Stimulated activated CD8-positive, alpha-beta memory T cell treated with anti-CD3 and anti-CD28 coated beads, Interleukin-4, amount 100 ng/mL, for 24 hours (primary cell): Measurements from ENCODE around the gene PRCD.
"Not testable (repeated sequence)": the region's sequence is repeated elsewhere in the genome, so short reads cannot be mapped to it uniquely, and the experiment has no call there.

Experiments
- DNase-seq: peaks from one replicate; pipeline ENCODE4 v3.0.0-alpha.2; 2020; ENCODE audit warnings: low read depth

The PRCD gene

DNA sequence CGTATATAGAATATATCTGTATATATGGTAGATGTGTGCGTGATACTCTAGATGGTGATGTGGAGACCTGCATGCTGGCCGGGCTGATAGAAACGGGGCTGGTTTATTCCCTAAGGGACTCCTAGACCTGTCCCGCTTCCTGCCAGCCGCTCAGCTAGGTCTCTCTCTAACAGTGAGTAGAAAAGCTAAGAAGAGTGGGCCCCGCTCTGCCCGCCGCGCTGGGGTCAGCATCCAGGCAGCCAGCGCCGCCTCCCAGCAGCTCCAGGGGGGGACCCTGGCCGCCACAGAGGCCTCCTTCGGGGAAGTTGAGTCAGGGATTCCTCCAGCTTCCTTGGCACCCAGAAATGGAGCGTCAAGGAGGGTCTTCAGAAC, 11.7 kb upstream of the PRCD start:
- DNase-seq = no peak

- DNase-seq = no peak
Measured at GRCh38 chr17:76528528-76529223, 11.2 kb upstream of the PRCD start.

DNA sequence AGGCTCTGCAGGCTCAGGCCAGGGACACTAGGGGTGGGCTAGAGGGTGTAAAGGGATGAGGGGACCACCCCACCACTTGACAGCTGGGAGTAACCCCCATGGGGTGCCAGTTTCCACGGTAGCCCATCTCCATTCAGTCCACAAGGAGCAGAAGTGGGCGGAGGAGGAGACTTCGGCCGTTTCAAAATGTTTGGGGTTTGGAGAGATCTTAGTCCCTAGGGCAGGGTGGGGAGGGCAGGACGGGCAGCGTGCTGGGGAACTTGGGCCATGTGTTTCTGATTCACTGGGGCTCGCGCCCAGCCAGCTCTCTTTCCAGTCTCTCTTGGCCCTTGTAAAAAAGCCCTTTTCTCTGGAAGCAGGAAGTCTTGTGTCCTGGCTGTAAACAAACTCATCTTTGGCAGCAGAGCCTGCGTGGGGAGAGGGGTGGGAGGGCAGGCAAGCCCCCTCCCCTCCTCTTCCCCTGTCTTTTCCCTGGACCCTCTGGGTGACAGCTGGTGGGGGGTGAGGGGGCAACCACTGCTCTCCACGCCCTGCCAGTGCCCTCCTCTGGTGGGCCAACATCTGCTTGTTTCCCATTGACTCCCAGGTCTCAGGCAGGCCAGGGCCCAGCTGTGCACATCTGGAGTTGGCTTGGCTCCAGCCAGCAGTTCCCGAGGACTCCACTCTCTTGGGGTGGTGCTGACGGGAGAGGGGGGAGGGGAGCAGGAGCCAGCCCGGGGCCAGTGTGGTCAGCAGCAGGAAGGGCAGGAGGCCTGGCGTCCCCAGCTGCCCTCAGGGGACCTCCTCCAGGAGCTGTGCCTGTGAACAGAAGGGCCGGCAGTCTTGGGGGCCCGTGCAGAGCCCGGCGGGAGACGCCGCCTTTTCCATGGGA, 10.4 kb upstream of the PRCD start:
- DNase-seq = no peak

- DNase-seq = no peak
Measured at GRCh38 chr17:76530095-76530723, 9.6 kb upstream of the PRCD start.

DNA sequence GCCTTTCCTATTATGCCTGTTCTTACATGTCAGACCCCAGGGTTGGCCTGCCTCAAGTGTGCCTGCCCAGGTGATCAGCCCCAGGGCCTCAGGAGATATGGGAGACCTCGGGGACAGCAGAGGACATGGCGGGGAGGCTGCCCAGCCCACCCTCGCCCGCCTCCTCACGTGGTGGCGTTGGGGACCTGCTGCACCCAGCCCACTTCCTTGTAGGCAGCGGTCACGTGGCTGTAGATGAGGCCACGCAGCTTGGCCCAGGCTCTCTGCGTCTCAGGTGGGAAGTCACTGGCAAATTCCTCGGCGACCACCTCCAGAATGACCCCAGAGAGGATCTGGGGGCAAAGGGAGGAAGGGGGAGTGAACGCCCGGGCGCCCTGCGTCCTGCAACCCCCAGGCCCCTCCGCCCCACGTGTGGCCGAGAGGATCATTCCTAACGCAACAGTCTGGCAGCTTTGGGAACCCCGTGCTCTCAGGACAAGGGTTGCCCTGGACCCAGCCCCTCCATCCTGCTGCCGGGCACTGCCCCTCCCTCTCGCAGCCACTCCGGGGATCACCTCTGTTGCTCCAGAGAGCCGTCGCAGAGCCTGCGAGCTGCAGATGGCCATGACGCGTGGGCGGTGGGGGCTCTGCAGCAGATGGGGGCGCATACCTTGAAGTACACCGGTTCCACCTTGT, 8.9 kb upstream of the PRCD start:
- DNase-seq = no peak

- DNase-seq = no peak
Measured at GRCh38 chr17:76531486-76532038, 8.3 kb upstream of the PRCD start.

- no peak for DNase-seq
Measured at GRCh38 chr17:76532072-76532651, 7.7 kb upstream of the PRCD start.

DNA sequence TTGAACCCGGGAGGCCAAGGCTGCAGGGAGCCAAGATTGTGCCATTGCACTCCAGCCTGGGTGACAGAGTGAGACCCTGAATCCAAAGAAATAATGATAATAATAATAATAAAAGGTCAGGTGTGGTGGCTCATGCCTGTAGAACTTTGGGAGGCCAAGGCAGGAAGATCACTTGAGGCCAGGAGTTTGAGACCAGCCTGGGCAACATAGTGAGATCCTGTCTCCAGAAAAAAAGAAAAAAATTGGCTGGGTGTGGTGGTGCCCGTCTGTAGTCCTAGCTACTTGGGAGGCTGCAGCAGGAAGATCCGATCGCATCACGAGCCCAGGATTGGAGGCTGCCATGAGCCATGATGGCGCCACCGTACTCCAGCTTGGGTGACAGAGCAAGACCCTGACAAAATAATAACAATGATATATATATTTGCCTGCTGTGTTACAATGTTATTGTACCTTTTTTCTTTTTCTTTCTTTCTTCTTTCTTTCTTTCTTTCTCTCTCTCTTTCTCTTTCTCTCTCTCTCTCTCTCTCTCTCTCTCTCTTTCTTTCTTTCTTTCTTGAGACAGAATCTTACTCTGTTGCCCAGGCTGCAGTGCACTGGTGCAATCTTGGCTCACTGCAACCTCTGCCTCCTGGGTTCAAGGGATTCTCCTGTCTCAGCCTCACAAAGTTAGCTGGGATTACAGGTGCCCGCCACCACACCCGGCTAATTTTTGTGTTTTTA, 6.0 kb upstream of the PRCD start:
- DNase-seq = not testable (repeated sequence)

DNA sequence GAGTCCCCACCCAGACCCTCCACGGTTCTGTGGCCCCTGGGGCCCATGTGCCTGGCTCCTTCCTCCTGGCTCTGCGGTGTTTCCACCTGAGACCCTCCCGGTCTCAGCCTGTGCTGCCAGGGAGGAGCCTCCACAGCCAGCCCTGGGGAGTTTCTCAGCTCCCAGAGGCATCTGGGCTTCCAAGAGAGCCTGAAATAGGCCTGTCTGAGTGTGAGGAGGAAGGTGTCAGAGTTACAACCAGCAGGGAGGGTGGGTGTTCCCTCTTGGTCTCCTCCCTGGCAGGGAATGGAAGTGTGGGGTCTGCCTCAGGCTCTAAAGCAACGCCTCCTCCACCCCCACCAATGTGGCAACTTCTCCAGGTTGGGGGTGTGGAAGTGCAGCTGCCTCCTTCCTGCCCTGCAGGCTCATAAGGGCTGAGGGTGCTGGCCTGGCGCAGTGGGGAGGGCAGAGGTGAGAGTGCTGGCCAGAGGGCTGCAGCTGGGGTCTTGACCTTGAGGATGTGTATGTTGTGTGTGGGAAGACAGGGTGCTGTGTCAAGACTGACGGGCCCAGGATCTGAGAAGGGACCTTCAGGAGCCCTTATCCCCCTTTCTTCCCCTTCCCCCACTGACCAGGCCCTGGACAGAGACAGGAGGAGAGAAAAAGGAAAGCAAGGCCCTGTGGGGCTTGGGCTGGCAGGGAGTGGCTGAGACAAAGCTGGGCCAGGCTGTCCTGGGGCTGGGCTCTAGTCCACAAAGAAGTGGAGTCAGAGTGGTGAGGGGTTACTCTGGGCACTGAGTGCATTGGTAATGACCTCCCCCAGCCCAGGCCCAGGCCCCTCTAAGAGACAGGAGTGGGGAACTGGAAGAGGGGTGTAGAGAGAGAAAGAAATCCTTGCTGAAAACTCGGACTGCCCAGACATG, 4.8 kb upstream of the PRCD start:
- DNase-seq = no peak

DNA sequence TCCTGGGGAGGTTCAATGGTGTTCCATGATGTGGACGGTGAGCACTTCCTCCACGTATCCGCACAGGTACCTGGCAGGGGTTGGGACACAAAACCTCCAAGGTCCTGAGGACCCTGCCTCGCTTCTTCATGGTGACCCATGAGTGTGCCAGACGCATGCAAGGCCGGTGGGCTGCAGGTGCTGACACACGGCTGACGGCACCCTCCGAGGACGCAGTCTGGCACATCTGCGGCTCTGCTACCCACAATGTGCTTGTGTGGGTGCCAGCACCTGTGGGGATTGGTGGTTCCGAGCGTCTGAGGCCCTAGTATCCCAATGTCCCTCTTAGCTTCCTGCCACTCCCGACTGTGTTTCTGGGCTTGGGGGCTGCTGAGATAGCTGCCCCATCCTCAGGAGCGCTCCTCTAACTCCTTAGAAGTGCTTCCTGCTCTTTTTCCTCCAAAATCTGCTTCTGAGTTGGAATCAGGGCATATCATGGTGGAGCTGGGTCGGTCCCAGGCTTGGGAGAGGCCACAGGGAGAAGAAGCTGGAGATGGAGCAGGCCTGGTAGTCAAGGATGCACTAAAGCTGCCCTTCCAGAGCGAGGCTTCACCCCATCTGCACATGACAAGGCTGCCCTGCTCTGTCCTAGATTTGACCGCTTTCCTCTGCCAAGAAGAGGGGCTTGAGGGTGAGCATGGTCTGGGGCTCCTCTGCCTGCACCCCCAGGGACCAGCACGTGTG, 3.9 kb upstream of the PRCD start:
- no peak for DNase-seq

GRCh38 chr17:76536511-76537287, 3.1 kb upstream of the PRCD start:
- no peak for DNase-seq

- DNase-seq = no peak
Measured at GRCh38 chr17:76537288-76537577, 2.6 kb upstream of the PRCD start.

DNA sequence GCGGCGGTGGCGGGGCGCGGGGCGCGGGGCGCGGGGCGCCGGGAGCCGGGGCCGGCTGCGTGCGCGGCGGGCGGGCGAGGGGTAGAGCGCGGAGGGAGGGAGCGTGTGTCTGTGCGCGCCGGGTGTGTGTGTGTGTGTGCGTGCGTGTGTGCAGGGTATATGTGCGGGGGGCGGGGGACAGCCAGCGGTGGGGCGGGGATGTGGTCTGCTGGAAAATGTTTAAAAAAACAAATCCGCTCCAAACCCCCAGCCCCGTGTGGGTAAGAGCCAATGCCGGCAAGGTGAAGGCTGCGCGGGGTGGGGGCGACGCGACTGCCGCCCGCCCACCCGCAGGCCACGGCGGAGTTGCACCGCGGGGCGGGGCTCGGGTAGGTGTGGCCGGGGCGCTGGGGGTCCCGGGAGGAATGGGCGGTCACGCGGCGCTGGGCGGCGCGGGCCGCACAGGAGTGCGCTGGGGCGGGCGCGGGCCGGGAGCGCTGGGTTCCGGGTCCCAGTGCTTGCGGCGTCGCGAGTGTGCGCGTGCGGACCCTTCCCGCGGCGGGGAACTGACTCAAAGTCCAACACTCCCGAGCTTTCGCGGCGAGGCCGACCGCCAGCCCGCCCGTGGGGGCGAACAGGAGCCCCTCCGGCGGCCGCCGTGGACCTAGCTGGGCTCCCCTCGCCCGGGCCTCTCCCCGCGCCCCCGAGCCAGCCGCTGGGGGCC, 2.1 kb upstream of the PRCD start, which contains the start of gene CYGB:
TSS of gene CYGB (minus strand) at position 132 of the 703 bp plus-strand sequence. CDS start 167 bp downstream, outside the sequence.
- no peak for DNase-seq

DNA sequence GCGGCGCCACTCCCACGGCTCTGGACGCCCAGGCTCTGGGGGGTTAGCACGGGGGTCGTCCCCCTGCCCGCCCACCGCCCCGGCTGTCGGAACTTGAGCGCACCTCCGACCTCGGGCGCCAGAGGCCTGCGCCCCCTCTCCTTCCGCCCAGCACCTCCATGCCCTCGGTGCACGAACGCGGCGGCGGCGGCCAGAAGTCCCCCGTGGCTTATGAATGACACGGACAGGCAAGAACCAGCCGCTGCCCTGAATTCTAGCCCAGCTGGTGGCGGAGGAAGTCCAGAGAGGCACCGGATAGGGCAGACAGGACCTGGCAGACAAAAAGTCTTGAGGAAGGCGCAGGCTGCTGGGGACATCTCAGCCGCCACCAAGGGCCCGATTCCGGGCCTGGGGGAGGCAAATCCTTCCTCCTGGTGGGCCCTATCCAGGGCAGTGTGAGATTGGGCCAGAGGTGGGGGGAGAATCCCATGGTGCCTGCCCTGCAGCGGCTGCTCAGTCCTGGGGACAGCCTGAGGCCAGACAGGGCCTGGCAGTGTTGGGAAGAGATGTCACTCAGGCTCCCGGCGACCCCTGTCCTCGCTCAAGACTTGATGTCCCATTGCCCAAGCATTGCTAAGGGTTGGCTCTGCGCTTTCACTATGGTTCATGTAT, 1.4 kb upstream of the PRCD start:
- DNase-seq = no peak

GRCh38 chr17:76538941-76539570, 788 bp upstream of the PRCD start:
- no peak for DNase-seq

DNA sequence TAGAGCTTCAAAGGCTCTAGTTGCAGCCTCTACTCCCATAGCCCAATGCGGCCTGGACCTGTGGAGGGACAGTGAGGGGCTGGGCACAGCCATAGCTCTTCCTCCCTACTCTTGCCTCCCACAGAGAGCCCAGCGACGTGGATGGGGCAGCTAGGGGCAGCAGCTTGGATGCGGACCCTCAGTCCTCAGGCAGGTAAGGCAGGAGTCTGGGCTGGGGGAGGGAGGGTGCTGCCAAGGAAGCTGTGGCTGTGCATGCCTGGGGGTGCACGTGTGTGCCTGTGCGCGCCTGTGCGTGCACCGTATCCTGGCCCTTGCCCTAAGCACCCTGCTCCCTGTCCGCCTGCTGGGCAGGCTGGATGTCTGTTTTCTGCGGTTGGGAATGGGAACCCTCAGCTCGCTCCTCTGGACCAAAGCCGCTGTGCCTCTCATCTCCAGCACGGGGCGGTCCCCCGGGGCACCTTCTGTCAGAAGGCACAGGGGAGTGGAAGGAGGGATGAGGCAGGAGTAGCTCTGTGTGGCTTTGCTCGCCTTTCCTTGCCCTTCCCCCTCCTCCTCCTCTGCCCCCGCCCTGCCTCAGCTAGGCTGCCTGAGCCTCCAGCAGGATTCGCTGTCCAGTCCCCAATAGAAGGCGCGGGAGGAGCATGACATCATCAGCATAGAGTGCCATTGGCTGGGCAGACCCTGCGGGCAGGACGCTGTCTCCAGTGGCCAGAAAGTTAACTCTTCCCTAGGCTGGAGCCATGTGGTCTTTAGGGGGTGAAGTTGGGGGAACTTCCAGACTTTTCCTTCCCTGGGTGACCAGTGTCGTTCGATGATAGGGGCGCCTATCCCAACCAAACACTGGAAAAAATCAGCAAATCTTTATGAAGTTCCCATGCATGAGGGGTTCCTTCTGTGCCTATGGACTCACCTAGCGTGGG, 797 bp downstream of the PRCD start:
- DNase-seq = peak; percentile 16
